ENCODE results near the gene SHROOM3.

- TF ChIP-seq POLR2A (IDR thresholded peaks at IDR 0.05), result no peak
- TF ChIP-seq, protein P1, sequence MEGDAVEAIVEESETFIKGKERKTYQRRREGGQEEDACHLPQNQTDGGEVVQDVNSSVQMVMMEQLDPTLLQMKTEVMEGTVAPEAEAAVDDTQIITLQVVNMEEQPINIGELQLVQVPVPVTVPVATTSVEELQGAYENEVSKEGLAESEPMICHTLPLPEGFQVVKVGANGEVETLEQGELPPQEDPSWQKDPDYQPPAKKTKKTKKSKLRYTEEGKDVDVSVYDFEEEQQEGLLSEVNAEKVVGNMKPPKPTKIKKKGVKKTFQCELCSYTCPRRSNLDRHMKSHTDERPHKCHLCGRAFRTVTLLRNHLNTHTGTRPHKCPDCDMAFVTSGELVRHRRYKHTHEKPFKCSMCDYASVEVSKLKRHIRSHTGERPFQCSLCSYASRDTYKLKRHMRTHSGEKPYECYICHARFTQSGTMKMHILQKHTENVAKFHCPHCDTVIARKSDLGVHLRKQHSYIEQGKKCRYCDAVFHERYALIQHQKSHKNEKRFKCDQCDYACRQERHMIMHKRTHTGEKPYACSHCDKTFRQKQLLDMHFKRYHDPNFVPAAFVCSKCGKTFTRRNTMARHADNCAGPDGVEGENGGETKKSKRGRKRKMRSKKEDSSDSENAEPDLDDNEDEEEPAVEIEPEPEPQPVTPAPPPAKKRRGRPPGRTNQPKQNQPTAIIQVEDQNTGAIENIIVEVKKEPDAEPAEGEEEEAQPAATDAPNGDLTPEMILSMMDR (IDR thresholded peaks at IDR 0.05), result no peak
- no peak for TF ChIP-seq POLR2AphosphoS5 (IDR thresholded peaks at IDR 0.05)
Measured at GRCh38 chr4:76562161-76562560, 127.1 kb downstream of the SHROOM3 start.
